ENCODE measurements around the gene COL23A1. TPM values are rescaled to one million over a fixed set of nuclear protein-coding genes. Genes with fewer than 3 reads are reported as not detected.

The COL23A1 gene
- total RNA-seq, 1 experiment from 2014 or later: not detected

- H4K20me1 ChIP-seq (ENCODE audit: low read length): no peaks in the 10 kb centered on the region
- no peak for TF ChIP-seq CTCF (conservative IDR thresholded peaks at IDR 0.05; ENCODE audit: low read depth, low read length)
- no peak for TF ChIP-seq EZH2phosphoT487 (IDR thresholded peaks at IDR 0.05; ENCODE audit: borderline replicate concordance, low read length)
- H3K4me1 ChIP-seq (ENCODE audit: insufficient read depth, low read length): peaks cover 4% of the 10 kb centered on the region; the same call in 1 of the 2 replicates
- no peak overlapping the region for H3K27ac ChIP-seq (ENCODE audit: low read length)
- no peak overlapping the region for H3K9ac ChIP-seq (ENCODE audit: low read length)
- ChIA-PET CTCF (no interaction called here), POLR2A (ENCODE audit: unreplicated experiment) (no interaction called here)
- BruUV-seq (replicated peaks): no TSS peak
- H2AFZ ChIP-seq (ENCODE audit: low read length): no peak overlapping the region
- no peaks in the 10 kb centered on the region for H3K79me2 ChIP-seq (ENCODE audit: low read length)
- no peaks in the 10 kb centered on the region for H3K36me3 ChIP-seq (ENCODE audit: low read depth, low read length)
- no peaks in the 10 kb centered on the region for H3F3A ChIP-seq (ENCODE audit: low read length, unreplicated experiment)
- intact Hi-C loops (cut with micrococcal nuclease): no loop called here
- H3K27me3 ChIP-seq (ENCODE audit: low read length): peaks cover 25% of the 10 kb centered on the region; the same call in 1 of the 2 replicates
- no peak overlapping the region for H3K4me3 ChIP-seq (ENCODE audit: low read length)
- DNase-seq (no peak), ATAC-seq (no peak)
- H3K9me3 ChIP-seq (ENCODE audit: low read length): no peaks in the 10 kb centered on the region
- H3K9me2 ChIP-seq (replicated peaks; ENCODE audit: low read length): no peaks in the 10 kb centered on the region
- no peak overlapping the region for H3K4me2 ChIP-seq (ENCODE audit: low read length)
Observed at GRCh38 chr5:178417391-178417811, 172.8 kb downstream of the COL23A1 start.

- Histone ChIP-seq H3K9ac (ENCODE audit: low read length) (no peak overlapping the region), H2AFZ (ENCODE audit: low read length) (no peak overlapping the region), H3K36me3 (ENCODE audit: low read depth, low read length) (no peaks in the 10 kb centered on the region), H3K9me2 (replicated peaks; ENCODE audit: low read length) (no peaks in the 10 kb centered on the region), H3K4me3 (ENCODE audit: low read length) (no peak overlapping the region), H4K20me1 (ENCODE audit: low read length) (no peaks in the 10 kb centered on the region), H3F3A (ENCODE audit: low read length, unreplicated experiment) (no peaks in the 10 kb centered on the region), H3K79me2 (ENCODE audit: low read length) (no peaks in the 10 kb centered on the region), H3K27ac (ENCODE audit: low read length) (no peak overlapping the region), H3K27me3 (ENCODE audit: low read length) (peaks cover 23% of the 10 kb centered on the region; the same call in 1 of the 2 replicates), H3K4me1 (ENCODE audit: insufficient read depth, low read length) (peaks cover 4% of the 10 kb centered on the region; the same call in 1 of the 2 replicates), H3K4me2 (ENCODE audit: low read length) (no peak overlapping the region), H3K9me3 (ENCODE audit: low read length) (no peaks in the 10 kb centered on the region)
- intact Hi-C loops (cut with micrococcal nuclease): no loop called here
- no TSS peak for BruUV-seq (replicated peaks)
- ChIA-PET POLR2A (ENCODE audit: unreplicated experiment) (no interaction called here), CTCF (no interaction called here)
- TF ChIP-seq EZH2phosphoT487 (IDR thresholded peaks at IDR 0.05; ENCODE audit: borderline replicate concordance, low read length) (no peak), CTCF (conservative IDR thresholded peaks at IDR 0.05; ENCODE audit: low read depth, low read length) (no peak), EZH2 (IDR thresholded peaks at IDR 0.05; ENCODE audit: low read length, unreplicated experiment) (no peak)
- peak; percentile 85 for DNase-seq
- peak; percentile 90 for ATAC-seq
Observed at GRCh38 chr5:178416919-178417318, 173.3 kb downstream of the COL23A1 start.

- DNase-seq (no peak), ATAC-seq (no peak)
- Histone ChIP-seq H3K9ac (ENCODE audit: low read length) (no peak overlapping the region), H3K36me3 (ENCODE audit: low read depth, low read length) (no peaks in the 10 kb centered on the region), H4K20me1 (ENCODE audit: low read length) (no peaks in the 10 kb centered on the region), H3K9me2 (replicated peaks; ENCODE audit: low read length) (no peaks in the 10 kb centered on the region), H3K4me3 (ENCODE audit: low read length) (no peak overlapping the region), H2AFZ (ENCODE audit: low read length) (no peak overlapping the region), H3K27ac (ENCODE audit: low read length) (no peak overlapping the region), H3K4me1 (ENCODE audit: insufficient read depth, low read length) (peaks cover 4% of the 10 kb centered on the region; the same call in 1 of the 2 replicates), H3K79me2 (ENCODE audit: low read length) (no peaks in the 10 kb centered on the region), H3K4me2 (ENCODE audit: low read length) (no peak overlapping the region), H3F3A (ENCODE audit: low read length, unreplicated experiment) (no peaks in the 10 kb centered on the region), H3K27me3 (ENCODE audit: low read length) (peaks cover 29% of the 10 kb centered on the region; the same call in 1 of the 2 replicates), H3K9me3 (ENCODE audit: low read length) (no peaks in the 10 kb centered on the region)
- intact Hi-C loops (cut with micrococcal nuclease): no loop called here
- CTCF ChIA-PET: no interaction called here
- POLR2A ChIA-PET (ENCODE audit: unreplicated experiment): no interaction called here
- TF ChIP-seq EZH2 (IDR thresholded peaks at IDR 0.05; ENCODE audit: low read length, unreplicated experiment) (no peak), CTCF (conservative IDR thresholded peaks at IDR 0.05; ENCODE audit: low read depth, low read length) (no peak), EZH2phosphoT487 (IDR thresholded peaks at IDR 0.05; ENCODE audit: borderline replicate concordance, low read length) (no peak)
- no TSS peak for BruUV-seq (replicated peaks)
Observed at GRCh38 chr5:178416206-178416882, 173.8 kb downstream of the COL23A1 start.

Measured in PC-3 (cell line).